Testis (tissue), 3 donors: Measurements from ENCODE around the gene TOGARAM1. TPM values are rescaled to one million over a fixed set of nuclear protein-coding genes. Genes with fewer than 3 reads are reported as not detected.

Source experiments
- DNase-seq: peaks from one replicate; pipeline ENCODE4 v3.0.0-alpha.2; 2019
- H3K27ac ChIP-seq, 2 donors: fragments of 200-600 bp; sonication (generic); one replicate each; pipeline ENCODE4 v1.5.1; 2019
- H3K27me3 ChIP-seq: fragments of 200-600 bp; sonication (generic); one replicate; pipeline ENCODE4 v1.5.1; 2019
- H3K36me3 ChIP-seq: fragments of 200-600 bp; sonication (generic); one replicate; pipeline ENCODE4 v1.5.1; 2017; ENCODE audit warnings: low read depth; ENCODE audit errors: missing control alignments
- H3K4me1 ChIP-seq: fragments of 200-600 bp; sonication (generic); one replicate; pipeline ENCODE4 v1.5.1; 2019
- H3K4me3 ChIP-seq, 2 donors: fragments of 200-600 bp; sonication (generic); one replicate each; pipeline ENCODE4 v1.5.1; 2017 to 2019
- H3K9me3 ChIP-seq: fragments of 200-600 bp; sonication (generic); one replicate; pipeline ENCODE4 v1.5.1; 2017
- CTCF ChIP-seq, 3 experiments: fragments of 450-650 bp in 2 of 3; fragments of 200-600 bp in 1 of 3; sonication (generic) in 1 of 3; IDR thresholded peaks; one replicate each; pipeline ENCODE4 v1.5.1; 2016 to 2019; ENCODE audit warnings: antibody characterized with exemption in 3 of 3, mild to moderate bottlenecking in 2 of 3, moderate library complexity in 1 of 3
- POLR2A ChIP-seq: fragments of 450-650 bp; IDR thresholded peaks from one replicate; pipeline ENCODE4 v1.6.1; 2017; ENCODE audit warnings: antibody characterized with exemption, mild to moderate bottlenecking, moderate library complexity
- WGBS, 2 donors: methylation state at CpG; one replicate each; pipeline ENCODE4 v1.1.5; 2018; 5-methylcytosine and 5-hydroxymethylcytosine counted together
- intact Hi-C: fragments of 100-400 bp; cut with DNase I; formaldehyde crosslinking; loops from one replicate; pipeline ENCODE4 v1.15.1; 2023; ENCODE audit warnings: low total_unique reads
- polyA plus RNA-seq: library from polyadenylated mRNA; stranded (reverse); fragments of 350-450 nt; fragmentation: Illumina TruSeq; extraction: RNeasy Lipid Tissue Mini Kit (QIAGEN cat#74804); gene quantifications from one replicate; pipeline ENCODE4 v1.2.3, GENCODE V29; 2014; ENCODE audit warnings: low read depth, low replicate concordance; ENCODE audit not compliant: insufficient read depth
- total RNA-seq, 2 donors: library from RNA; depleted of rRNA; stranded (reverse); fragments of >200 nt; gene quantifications; one replicate each; pipeline ENCODE4 v1.2.3, GENCODE V29; 2016

Gene TOGARAM1
- total and polyA plus RNA-seq, 3 donors from 2014 or later = 16.6 to 33.0 (median 32.6) TPM

- intact Hi-C loops = no loop called here
Measured at GRCh38 chr14:44995770-44996294, 33.8 kb downstream of the TOGARAM1 start.

GRCh38 chr14:45003924-45004323, 41.9 kb downstream of the TOGARAM1 start:
- Histone ChIP-seq H3K27ac (no peak overlapping the region), H3K4me1 (no peaks in the 10 kb centered on the region), H3K27me3 (no peaks in the 10 kb centered on the region), H3K36me3 (no peaks in the 10 kb centered on the region), H3K4me3 (no peak overlapping the region), H3K9me3 (no peaks in the 10 kb centered on the region)
- TF ChIP-seq POLR2A (no peak), CTCF (IDR thresholded peaks at IDR 0.05) (no peak)
- WGBS, 2 donors = 90 to 91% methylated on average over 2 of the region's 2 CpGs
- no peak for DNase-seq
- intact Hi-C loops = no loop called here

More at GRCh38 chr14:44995770-44996294, 33.8 kb downstream of the TOGARAM1 start:
- no peaks in the 10 kb centered on the region for H3K36me3 ChIP-seq
- H3K27me3 ChIP-seq = no peaks in the 10 kb centered on the region
- TF ChIP-seq POLR2A (no peak), CTCF (IDR thresholded peaks at IDR 0.05) (no peak)
- no peaks in the 10 kb centered on the region for H3K4me1 ChIP-seq
- DNase-seq = no peak
- 79 to 82% methylated on average over 4 of the region's 4 CpGs for WGBS, 2 donors
- H3K9me3 ChIP-seq = no peaks in the 10 kb centered on the region
- H3K27ac ChIP-seq = no peak overlapping the region
- H3K4me3 ChIP-seq = no peak overlapping the region

GRCh38 chr14:45015133-45015532, 53.1 kb downstream of the TOGARAM1 start:
- Histone ChIP-seq H3K4me1 (no peaks in the 10 kb centered on the region), H3K9me3 (no peaks in the 10 kb centered on the region), H3K4me3 (no peak overlapping the region), H3K27me3 (no peaks in the 10 kb centered on the region), H3K36me3 (no peaks in the 10 kb centered on the region), H3K27ac (no peak overlapping the region)
- no peak for TF ChIP-seq CTCF (IDR thresholded peaks at IDR 0.05)
- no peak for TF ChIP-seq POLR2A
- WGBS, 2 donors = 91 to 98% methylated on average over 3 of the region's 3 CpGs
- intact Hi-C loops = no loop called here
- DNase-seq = no peak

- Histone ChIP-seq H3K4me3 (no peak overlapping the region), H3K9me3 (no peaks in the 10 kb centered on the region), H3K4me1 (no peaks in the 10 kb centered on the region), H3K27ac (no peak overlapping the region), H3K27me3 (no peaks in the 10 kb centered on the region), H3K36me3 (no peaks in the 10 kb centered on the region)
- WGBS, 2 donors = 89 to 92% methylated on average over 2 of the region's 2 CpGs
- intact Hi-C loops = no loop called here
- TF ChIP-seq POLR2A = no peak
- TF ChIP-seq CTCF (IDR thresholded peaks at IDR 0.05) = no peak
- no peak for DNase-seq
Measured at GRCh38 chr14:45028107-45028626, 66.2 kb downstream of the TOGARAM1 start.

GRCh38 chr14:45034730-45035129, 72.7 kb downstream of the TOGARAM1 start:
- no peak for TF ChIP-seq POLR2A
- TF ChIP-seq CTCF (IDR thresholded peaks at IDR 0.05) = no peak
- Histone ChIP-seq H3K27ac (no peak overlapping the region), H3K36me3 (no peaks in the 10 kb centered on the region)

More at GRCh38 chr14:45034730-45035129, 72.7 kb downstream of the TOGARAM1 start:
- no peaks in the 10 kb centered on the region for H3K4me1 ChIP-seq
- DNase-seq = no peak
- no peak overlapping the region for H3K4me3 ChIP-seq
- H3K27me3 ChIP-seq = no peaks in the 10 kb centered on the region
- intact Hi-C loops = no loop called here
- H3K9me3 ChIP-seq = no peaks in the 10 kb centered on the region
